ENCODE results near the gene SSBP3. TPM values are rescaled to one million over a fixed set of nuclear protein-coding genes. Genes with fewer than 3 reads are reported as not detected.
A peak's percentile ranks its signal among the peaks of the same experiment; 100 is the strongest.

SSBP3 gene
- total and polyA plus RNA-seq, 2 of the 13 experiments (the other 11 are each of a cell fraction or from before 2014, with no cell fraction given): 8.5 to 17.6 TPM

DNA sequence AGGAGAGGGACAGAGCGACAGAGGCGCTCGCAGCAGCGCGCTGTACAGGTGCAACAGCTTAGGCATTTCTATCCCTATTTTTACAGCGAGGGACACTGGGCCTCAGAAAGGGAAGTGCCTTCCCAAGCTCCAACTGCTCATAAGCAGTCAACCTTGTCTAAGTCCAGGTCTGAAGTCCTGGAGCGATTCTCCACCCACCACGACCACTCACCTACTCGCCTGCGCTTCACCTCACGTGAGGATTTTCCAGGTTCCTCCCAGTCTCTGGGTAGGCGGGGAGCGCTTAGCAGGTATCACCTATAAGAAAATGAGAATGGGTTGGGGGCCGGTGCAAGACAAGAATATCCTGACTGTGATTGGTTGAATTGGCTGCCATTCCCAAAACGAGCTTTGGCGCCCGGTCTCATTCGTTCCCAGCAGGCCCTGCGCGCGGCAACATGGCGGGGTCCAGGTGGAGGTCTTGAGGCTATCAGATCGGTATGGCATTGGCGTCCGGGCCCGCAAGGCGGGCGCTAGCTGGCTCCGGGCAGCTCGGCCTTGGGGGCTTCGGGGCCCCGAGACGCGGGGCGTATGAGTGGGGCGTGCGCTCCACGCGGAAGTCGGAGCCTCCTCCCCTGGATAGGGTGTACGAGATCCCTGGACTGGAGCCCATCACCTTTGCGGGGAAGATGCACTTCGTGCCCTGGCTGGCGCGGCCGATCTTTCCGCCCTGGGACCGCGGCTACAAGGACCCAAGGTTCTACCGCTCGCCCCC is 206.3 kb downstream of the SSBP3 start, which contains the start of the genes CYB5RL and MRPL37 (continued):
- TF ChIP-seq, protein P1, sequence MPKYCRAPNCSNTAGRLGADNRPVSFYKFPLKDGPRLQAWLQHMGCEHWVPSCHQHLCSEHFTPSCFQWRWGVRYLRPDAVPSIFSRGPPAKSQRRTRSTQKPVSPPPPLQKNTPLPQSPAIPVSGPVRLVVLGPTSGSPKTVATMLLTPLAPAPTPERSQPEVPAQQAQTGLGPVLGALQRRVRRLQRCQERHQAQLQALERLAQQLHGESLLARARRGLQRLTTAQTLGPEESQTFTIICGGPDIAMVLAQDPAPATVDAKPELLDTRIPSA (CRISPR knock-in tag; IDR thresholded peaks at IDR 0.05; ENCODE audit: borderline replicate concordance): no peak
- TF ChIP-seq NCOA5 (CRISPR knock-in tag; IDR thresholded peaks at IDR 0.05) (no peak), ZSCAN25 (CRISPR knock-in tag; IDR thresholded peaks at IDR 0.05) (0 out of 2 replicates have a peak, but pooled peaks have one; percentile 1), ATF3 (CRISPR knock-in tag; IDR thresholded peaks at IDR 0.05) (0 out of 2 replicates have a peak, but pooled peaks have one; percentile 1), HHEX (CRISPR knock-in tag; IDR thresholded peaks at IDR 0.05) (no peak)
- TF ChIP-seq, protein P2, sequence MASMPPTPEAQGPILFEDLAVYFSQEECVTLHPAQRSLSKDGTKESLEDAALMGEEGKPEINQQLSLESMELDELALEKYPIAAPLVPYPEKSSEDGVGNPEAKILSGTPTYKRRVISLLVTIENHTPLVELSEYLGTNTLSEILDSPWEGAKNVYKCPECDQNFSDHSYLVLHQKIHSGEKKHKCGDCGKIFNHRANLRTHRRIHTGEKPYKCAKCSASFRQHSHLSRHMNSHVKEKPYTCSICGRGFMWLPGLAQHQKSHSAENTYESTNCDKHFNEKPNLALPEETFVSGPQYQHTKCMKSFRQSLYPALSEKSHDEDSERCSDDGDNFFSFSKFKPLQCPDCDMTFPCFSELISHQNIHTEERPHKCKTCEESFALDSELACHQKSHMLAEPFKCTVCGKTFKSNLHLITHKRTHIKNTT (CRISPR knock-in tag; IDR thresholded peaks at IDR 0.05): no peak

- POLR2A ChIA-PET: interaction anchor here (0.5 to 2.4 kb wide), 21 partner anchors 9 to 1009 kb away, joined by 3 to 10 read pairs (median 4); partner anchors contain the start of gene SSBP3
- peak; percentile 37 for FAIRE-seq
- peak overlapping the region; percentile 73 for H2AFZ ChIP-seq (ENCODE audit: low read length)
- TF ChIP-seq BORCS8-MEF2B (CRISPR knock-in tag; IDR thresholded peaks at IDR 0.05): no peak
- TF ChIP-seq MLX (CRISPR knock-in tag; IDR thresholded peaks at IDR 0.05): no peak
- TF ChIP-seq FOXC1 (CRISPR knock-in tag; IDR thresholded peaks at IDR 0.05; ENCODE audit: borderline replicate concordance): no peak
- 0 out of 2 replicates have a peak, but pooled peaks have one; percentile 28 for TF ChIP-seq ZNF512B (CRISPR knock-in tag; IDR thresholded peaks at IDR 0.05; ENCODE audit: borderline replicate concordance)
- peak; percentile 6; the same call in 1 of the 2 replicates for TF ChIP-seq ZNF598 (CRISPR knock-in tag; IDR thresholded peaks at IDR 0.05; ENCODE audit: borderline replicate concordance)
Observed at GRCh38 chr1:54199151-54199764, 206.9 kb downstream of the SSBP3 start.

More at GRCh38 chr1:54199151-54199764, 206.9 kb downstream of the SSBP3 start:
- under 1% methylated on average over 17 of the region's 17 CpGs for whole genome bisulfite sequencing (ENCODE audit: low lambda C conversion rate)
- intact Hi-C loops (cut with micrococcal nuclease; ENCODE audit: unreplicated experiment) (no loop called here), in situ Hi-C loops (cut with HindIII; ENCODE audit: extremely low pct_ligation_motif_present, low pct_unique_long_range_greater_than_20kb) (no loop called here)
- H3K4me1 ChIP-seq (ENCODE audit: insufficient read depth, low read length): peaks cover 34% of the 10 kb centered on the region
- no peaks in the 10 kb centered on the region; a peak in 1 of 5 replicates for H3K27me3 ChIP-seq (ENCODE audit: control insufficient read depth in 1 of 2, insufficient read depth in 2 of 2, low read length in 2 of 2)
- no peaks in the 10 kb centered on the region for H4K20me1 ChIP-seq (ENCODE audit: insufficient read depth, low read length)
- ATAC-seq (peak; percentile 45), DNase-seq (ENCODE audit: low spot score) (peak; percentile 8)
- peak overlapping the region; percentile 96 for H3K4me2 ChIP-seq (ENCODE audit: low read depth, low read length)
- TSS peak; percentile 93 for BruUV-seq (replicated peaks)
- peaks cover 33% of the 10 kb centered on the region for H3K79me2 ChIP-seq (ENCODE audit: insufficient read depth, low read length)
- H3K9me3 ChIP-seq (ENCODE audit: low read length): no peaks in the 10 kb centered on the region
- CTCF ChIA-PET (ENCODE audit: low intra/inter-chr PET ratio, low total read pairs): no interaction called here
- H3K36me3 ChIP-seq (replicated peaks in 1 of 2; ENCODE audit: control insufficient read depth in 1 of 2, insufficient read depth in 2 of 2, low read length in 2 of 2): peaks cover 2 to 4% of the 10 kb centered on the region in 2 experiments; a peak in 2 of 5 replicates
- peak overlapping the region; percentile 75 for H3K27ac ChIP-seq (ENCODE audit: extremely low read length, insufficient read depth, low read length)
- peak overlapping the region; percentile 93 for H3K9ac ChIP-seq (ENCODE audit: insufficient read depth, low read depth, low read length)
- H3K4me3 ChIP-seq (replicated peaks in 1 of 3; ENCODE audit: insufficient read depth in 1 of 3, low read depth in 2 of 3, low read length in 3 of 3): peak overlapping the region; percentile 89 to 95 (median 94)
